ENCODE measurements around the gene AP1G2. TPM values are rescaled to one million over a fixed set of nuclear protein-coding genes. Genes with fewer than 3 reads are reported as not detected.
A peak's percentile ranks its signal among the peaks of the same experiment; 100 is the strongest.

AP1G2 gene
- total and polyA plus RNA-seq, 2 of the 13 experiments (the other 11 are each of a cell fraction or from before 2014, with no cell fraction given), result 96.9 to 611 TPM

- TF ChIP-seq, protein P1, sequence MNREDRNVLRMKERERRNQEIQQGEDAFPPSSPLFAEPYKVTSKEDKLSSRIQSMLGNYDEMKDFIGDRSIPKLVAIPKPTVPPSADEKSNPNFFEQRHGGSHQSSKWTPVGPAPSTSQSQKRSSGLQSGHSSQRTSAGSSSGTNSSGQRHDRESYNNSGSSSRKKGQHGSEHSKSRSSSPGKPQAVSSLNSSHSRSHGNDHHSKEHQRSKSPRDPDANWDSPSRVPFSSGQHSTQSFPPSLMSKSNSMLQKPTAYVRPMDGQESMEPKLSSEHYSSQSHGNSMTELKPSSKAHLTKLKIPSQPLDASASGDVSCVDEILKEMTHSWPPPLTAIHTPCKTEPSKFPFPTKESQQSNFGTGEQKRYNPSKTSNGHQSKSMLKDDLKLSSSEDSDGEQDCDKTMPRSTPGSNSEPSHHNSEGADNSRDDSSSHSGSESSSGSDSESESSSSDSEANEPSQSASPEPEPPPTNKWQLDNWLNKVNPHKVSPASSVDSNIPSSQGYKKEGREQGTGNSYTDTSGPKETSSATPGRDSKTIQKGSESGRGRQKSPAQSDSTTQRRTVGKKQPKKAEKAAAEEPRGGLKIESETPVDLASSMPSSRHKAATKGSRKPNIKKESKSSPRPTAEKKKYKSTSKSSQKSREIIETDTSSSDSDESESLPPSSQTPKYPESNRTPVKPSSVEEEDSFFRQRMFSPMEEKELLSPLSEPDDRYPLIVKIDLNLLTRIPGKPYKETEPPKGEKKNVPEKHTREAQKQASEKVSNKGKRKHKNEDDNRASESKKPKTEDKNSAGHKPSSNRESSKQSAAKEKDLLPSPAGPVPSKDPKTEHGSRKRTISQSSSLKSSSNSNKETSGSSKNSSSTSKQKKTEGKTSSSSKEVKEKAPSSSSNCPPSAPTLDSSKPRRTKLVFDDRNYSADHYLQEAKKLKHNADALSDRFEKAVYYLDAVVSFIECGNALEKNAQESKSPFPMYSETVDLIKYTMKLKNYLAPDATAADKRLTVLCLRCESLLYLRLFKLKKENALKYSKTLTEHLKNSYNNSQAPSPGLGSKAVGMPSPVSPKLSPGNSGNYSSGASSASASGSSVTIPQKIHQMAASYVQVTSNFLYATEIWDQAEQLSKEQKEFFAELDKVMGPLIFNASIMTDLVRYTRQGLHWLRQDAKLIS (CRISPR knock-in tag; IDR thresholded peaks at IDR 0.05), result no peak
- TF ChIP-seq ELF3 (CRISPR knock-in tag; IDR thresholded peaks at IDR 0.05) (peak; percentile 46; the same call in 1 of the 2 replicates), SNAPC4 (CRISPR knock-in tag; IDR thresholded peaks at IDR 0.05) (no peak), MAZ (IDR thresholded peaks at IDR 0.05; ENCODE audit: borderline replicate concordance, low read depth, low read length) (0 out of 2 replicates have a peak, but pooled peaks have one; percentile 65), MAZ (CRISPR knock-in tag; IDR thresholded peaks at IDR 0.05; ENCODE audit: low read depth) (peak; percentile 57; the same call in 1 of the 2 replicates), ZSCAN22 (CRISPR knock-in tag; IDR thresholded peaks at IDR 0.05) (0 out of 2 replicates have a peak, but pooled peaks have one; percentile 17), ATF5 (CRISPR knock-in tag; IDR thresholded peaks at IDR 0.05; ENCODE audit: low read depth) (no peak), ATF2 (CRISPR knock-in tag; IDR thresholded peaks at IDR 0.05) (peak; percentile 42; the same call in 1 of the 2 replicates), PPARG (CRISPR knock-in tag; conservative IDR thresholded peaks at IDR 0.05) (no peak), THAP9 (CRISPR knock-in tag; IDR thresholded peaks at IDR 0.05; ENCODE audit: borderline replicate concordance) (no peak), GLI4 (CRISPR knock-in tag; IDR thresholded peaks at IDR 0.05; ENCODE audit: borderline replicate concordance) (peak; percentile 86; the same call in 1 of the 2 replicates), PHF5A (CRISPR knock-in tag; IDR thresholded peaks at IDR 0.05; ENCODE audit: low read depth, unreplicated experiment) (peak; percentile 16)
- TF ChIP-seq, protein P2, sequence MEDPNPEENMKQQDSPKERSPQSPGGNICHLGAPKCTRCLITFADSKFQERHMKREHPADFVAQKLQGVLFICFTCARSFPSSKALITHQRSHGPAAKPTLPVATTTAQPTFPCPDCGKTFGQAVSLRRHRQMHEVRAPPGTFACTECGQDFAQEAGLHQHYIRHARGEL (CRISPR knock-in tag; IDR thresholded peaks at IDR 0.05), result no peak
Measured at GRCh38 chr14:23568600-23569331, 1.2 kb upstream of the AP1G2 start (continued).
